Endothelial cell of umbilical vein (primary cell): Measurements from ENCODE around the gene GUCY1B1. TPM values are rescaled to one million over a fixed set of nuclear protein-coding genes. Genes with fewer than 3 reads are reported as not detected.

Experiments used
- BruUV-seq: library from RNA; stranded (reverse); fragments of 400-500 nt; replicated peaks from 2 replicates; lab custom pipeline; 2021; lab: Mats Ljungman, UMichigan
- CTCF ChIA-PET: fragments of 300-600, 350-600 bp; sonication (Branson Sonifier 250); formaldehyde crosslinking; loops from one replicate; lab custom pipeline; 2021; ENCODE audit warnings: antibody characterized with exemption, inconsistent platforms; lab: Charles Lee
- POLR2A ChIA-PET: fragments of 300-600, 350-600 bp; sonication (Branson Sonifier 250); formaldehyde crosslinking; loops from one replicate; lab custom pipeline; 2021; ENCODE audit warnings: antibody characterized with exemption, inconsistent platforms; lab: Charles Lee
- DNase-seq: peaks from one replicate; pipeline ENCODE4 v3.0.0-alpha.2; 2011; ENCODE audit warnings: low read depth, low spot score
- FAIRE-seq: peaks from 2 replicates; lab custom pipeline; 2011; peaks lifted over from hg19 to GRCh38; lab: Jason Lieb, UNC
- H2AFZ ChIP-seq: 2 replicates; pipeline ENCODE4 v1.6.0; 2012; ENCODE audit warnings: low read depth, low read length, control low read depth, inconsistent platforms
- H3K27ac ChIP-seq: 2 replicates; pipeline ENCODE4 v1.5.1; 2011; ENCODE audit warnings: low read depth, mild to moderate bottlenecking, control low read depth, low read length, moderate library complexity; ENCODE audit not compliant: insufficient read depth
- H3K27me3 ChIP-seq, 2 experiments: 2 replicates each; pipeline versions ENCODE4 v1.6.0 to v1.6.1; 2011; ENCODE audit warnings: low read length in 2 of 2, mixed read lengths in 1 of 2; ENCODE audit not compliant: control insufficient read depth in 2 of 2, insufficient read depth in 2 of 2
- H3K36me3 ChIP-seq, 2 experiments: 2 replicates in 1 of 2; 3 replicates in 1 of 2; pipeline ENCODE4 v1.5.1; 2011; ENCODE audit warnings: low read length in 2 of 2, mild to moderate bottlenecking in 1 of 2, moderate library complexity in 1 of 2; ENCODE audit not compliant: control insufficient read depth in 2 of 2, insufficient read depth in 2 of 2; ENCODE audit errors: extremely low read depth in 1 of 2
- H3K4me1 ChIP-seq: 3 replicates; pipeline ENCODE4 v1.5.1; 2011; ENCODE audit warnings: mild to moderate bottlenecking, low read length; ENCODE audit not compliant: control insufficient read depth, insufficient read depth; ENCODE audit errors: extremely low read depth
- H3K4me2 ChIP-seq: 2 replicates; pipeline ENCODE4 v1.6.1; 2011; ENCODE audit warnings: low read length, control low read depth, mixed read lengths; ENCODE audit not compliant: insufficient read depth
- H3K4me3 ChIP-seq, 3 experiments: fragments of 200-600 bp in 1 of 3; sonication (generic), shearing (Covaris generic) in 1 of 3; replicated peaks in 1 of 3; 2 replicates each; pipeline ENCODE4 v1.5.1; 2011 to 2016; ENCODE audit warnings: control low read depth in 3 of 3, low read length in 3 of 3, mild to moderate bottlenecking in 2 of 3, inconsistent platforms in 1 of 3, low read depth in 1 of 3, moderate library complexity in 1 of 3; ENCODE audit not compliant: insufficient read depth in 1 of 3
- H3K79me2 ChIP-seq: 2 replicates; pipeline ENCODE4 v1.6.0; 2012; ENCODE audit warnings: low read length, inconsistent platforms; ENCODE audit not compliant: control insufficient read depth, insufficient read depth
- H3K9ac ChIP-seq: replicated peaks from 2 replicates; pipeline ENCODE3; 2011; ENCODE audit warnings: low read length, control low read depth; ENCODE audit not compliant: insufficient read depth; ENCODE audit errors: extremely low read depth
- H3K9me1 ChIP-seq: replicated peaks from 3 replicates; pipeline ENCODE4 v1.6.0; 2011; ENCODE audit warnings: mild to moderate bottlenecking, low read length; ENCODE audit not compliant: control insufficient read depth, insufficient read depth; ENCODE audit errors: extremely low read depth
- H3K9me3 ChIP-seq: replicated peaks from 2 replicates; pipeline ENCODE4 v1.5.1; 2012; ENCODE audit warnings: low read length, inconsistent platforms; ENCODE audit not compliant: control insufficient read depth, insufficient read depth
- H4K20me1 ChIP-seq: replicated peaks from 2 replicates; pipeline ENCODE3; 2011; ENCODE audit warnings: mild to moderate bottlenecking, low read length; ENCODE audit not compliant: control insufficient read depth, insufficient read depth; ENCODE audit errors: extremely low read depth
- CTCF ChIP-seq, 2 donors: IDR thresholded peaks; 1 replicate in 1 of 2; 2 replicates in 1 of 2; pipeline ENCODE4 v1.5.1; 2011; ENCODE audit warnings: low read length in 2 of 2, mild to moderate bottlenecking in 2 of 2, moderate library complexity in 2 of 2, control low read depth in 1 of 2, inconsistent platforms in 1 of 2, low read depth in 1 of 2; ENCODE audit not compliant: insufficient read depth in 1 of 2; ENCODE audit errors: extremely low read depth in 1 of 2
- EZH2 ChIP-seq: IDR thresholded peaks from 2 replicates; pipeline ENCODE4 v1.6.1; 2012; ENCODE audit warnings: borderline replicate concordance, low read depth, mild to moderate bottlenecking, moderate library complexity, low read length, inconsistent platforms; ENCODE audit not compliant: severe bottlenecking
- GATA2 ChIP-seq: IDR thresholded peaks from 2 replicates; pipeline ENCODE4 v1.7.0; 2011; ENCODE audit warnings: low read depth, mild to moderate bottlenecking, moderate library complexity, mixed read lengths, low read length; ENCODE audit not compliant: insufficient read length, insufficient read depth
- MAX ChIP-seq: IDR thresholded peaks from 2 replicates; pipeline ENCODE4 v1.6.1; 2011; ENCODE audit not compliant: insufficient read depth, insufficient read length
- MYC ChIP-seq: IDR thresholded peaks from one replicate; pipeline ENCODE4 v1.6.1; 2011; ENCODE audit warnings: mild to moderate bottlenecking, low read depth, low read length
- POLR2AphosphoS5 ChIP-seq: IDR thresholded peaks from 2 replicates; pipeline ENCODE4 v1.6.1; 2012; ENCODE audit warnings: low read depth, mild to moderate bottlenecking, control low read depth, low read length, moderate library complexity; ENCODE audit not compliant: insufficient read depth
- dilution Hi-C: fragments of 300-500 bp; cut with MboI; formaldehyde crosslinking; loops from one replicate; pipeline ENCODE4 v1.15.0; 2019; ENCODE audit warnings: low sequenced_read_pairs; ENCODE audit not compliant: extremely low pct_ligation_motif_present
- intact Hi-C: fragments of 100-400 bp; cut with micrococcal nuclease; formaldehyde crosslinking; loops from one replicate; pipeline ENCODE4 v1.10.0; 2022
- polyA plus RNA-seq, 4 experiments: library from polyadenylated mRNA; depleted of rRNA in 3 of 4; stranded (reverse) in 3 of 4; unstranded in 1 of 4; fragments of >200 nt; gene quantifications; 2 replicates each; pipeline versions ENCODE4 v1.2.1 to v1.2.3, GENCODE V29; 2011 to 2012; ENCODE audit warnings: missing spikeins in 1 of 4
- total RNA-seq: library from RNA; stranded (reverse); gene quantifications from 2 replicates; pipeline ENCODE4 v1.2.3, GENCODE V29; 2021

Gene GUCY1B1
- total and polyA plus RNA-seq, 2 donors (not counting 3 experiments of a cell fraction or from before 2014, with no cell fraction given): 1.9 to 4.7 TPM

GRCh38 chr4:155748039-155748438 lies 10.8 kb upstream of the GUCY1B1 start:
- CTCF ChIA-PET: no interaction called here
- H2AFZ ChIP-seq: no peak overlapping the region

GRCh38 chr4:155749041-155749440 lies 9.8 kb upstream of the GUCY1B1 start:
- ChIA-PET CTCF (no interaction called here), POLR2A (no interaction called here)
- no peak for DNase-seq
- dilution Hi-C loops: no loop called here
- intact Hi-C loops: no loop called here
- Histone ChIP-seq H3K4me3 (no peak overlapping the region), H3K4me1 (no peaks in the 10 kb centered on the region), H3K9me1 (no peaks in the 10 kb centered on the region), H3K27ac (no peak overlapping the region), H3K9me3 (no peaks in the 10 kb centered on the region), H2AFZ (no peak overlapping the region), H3K36me3 (no peaks in the 10 kb centered on the region), H3K79me2 (no peaks in the 10 kb centered on the region), H3K9ac (no peak overlapping the region), H3K4me2 (no peak overlapping the region), H4K20me1 (no peaks in the 10 kb centered on the region), H3K27me3 (no peaks in the 10 kb centered on the region)
- TF ChIP-seq CTCF (IDR thresholded peaks at IDR 0.05; ENCODE audit: extremely low read depth in 1 of 2, insufficient read depth in 1 of 2, low read depth in 1 of 2, low read length in 2 of 2): no peak
- no peak for TF ChIP-seq GATA2
- no peak for TF ChIP-seq EZH2
- TF ChIP-seq MAX: no peak
- TF ChIP-seq POLR2AphosphoS5: no peak
- no peak for FAIRE-seq
- no TSS peak for BruUV-seq

More at GRCh38 chr4:155748039-155748438, 10.8 kb upstream of the GUCY1B1 start:
- DNase-seq (no peak), FAIRE-seq (no peak)
- H3K4me1 ChIP-seq: no peaks in the 10 kb centered on the region
- POLR2A ChIA-PET: no interaction called here
- BruUV-seq: no TSS peak
- H3K27ac ChIP-seq: no peak overlapping the region
- TF ChIP-seq MYC: no peak
- no peak for TF ChIP-seq MAX
- H3K4me2 ChIP-seq: no peak overlapping the region
- H3K9me3 ChIP-seq: no peaks in the 10 kb centered on the region
- no peaks in the 10 kb centered on the region for H3K9me1 ChIP-seq
- no peak overlapping the region for H3K4me3 ChIP-seq
- no peaks in the 10 kb centered on the region for H3K36me3 ChIP-seq
- H3K79me2 ChIP-seq: no peaks in the 10 kb centered on the region
- dilution Hi-C loops (no loop called here), intact Hi-C loops (no loop called here)
- no peaks in the 10 kb centered on the region for H3K27me3 ChIP-seq
- H4K20me1 ChIP-seq: no peaks in the 10 kb centered on the region
- H3K9ac ChIP-seq: no peak overlapping the region
